ENCODE results near the gene CXCR5.
A peak's percentile ranks its signal among the peaks of the same experiment; 100 is the strongest.

CXCR5 gene

DNA sequence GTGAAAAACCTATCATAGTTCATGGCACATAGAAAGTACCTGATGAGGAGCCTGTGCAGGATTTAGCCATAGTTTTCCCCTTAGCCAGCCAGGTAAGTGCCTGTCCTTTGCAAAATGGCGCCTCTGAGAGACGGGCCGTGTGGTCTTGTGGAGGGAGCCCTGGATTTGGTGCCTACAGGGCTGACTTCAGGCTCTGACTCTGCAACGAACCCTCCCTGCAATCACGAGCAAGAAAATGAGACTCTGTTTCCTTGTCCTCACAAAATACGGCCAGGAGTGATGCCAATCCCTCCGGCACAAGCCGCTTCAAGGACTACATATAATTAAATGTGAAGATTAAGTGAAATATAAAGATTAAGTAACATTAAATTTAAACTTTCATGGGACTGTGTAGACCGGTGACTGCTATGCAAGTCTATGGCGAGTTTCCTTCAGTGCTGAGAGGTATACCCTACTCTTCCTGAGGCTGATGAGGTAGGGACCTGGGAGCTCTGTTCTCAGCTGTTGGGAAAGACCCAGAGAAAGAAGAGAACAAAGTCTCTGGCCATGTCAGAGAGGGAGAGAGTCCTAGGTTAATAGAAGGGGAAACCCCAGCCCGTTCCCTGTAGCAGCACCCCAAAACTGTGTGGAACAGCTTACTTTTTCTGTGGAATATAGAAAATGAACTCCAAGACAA is 6.1 kb upstream of the CXCR5 start:
- no peak for DNase-seq (ENCODE audit: low read depth)

- no peak for DNase-seq (ENCODE audit: low read depth)
Measured at GRCh38 chr11:118878163-118878563, 5.5 kb upstream of the CXCR5 start.

- DNase-seq (ENCODE audit: low read depth), result no peak
Measured at GRCh38 chr11:118881228-118881627, 2.5 kb upstream of the CXCR5 start.

GRCh38 chr11:118882491-118882890 is 1.2 kb upstream of the CXCR5 start:
- DNase-seq (ENCODE audit: low read depth), result no peak

GRCh38 chr11:118883004-118883367 is 706 bp upstream of the CXCR5 start:
- no peak for DNase-seq (ENCODE audit: low read depth)

- DNase-seq (ENCODE audit: low read depth), result no peak
Measured at GRCh38 chr11:118884875-118885274, 1.2 kb downstream of the CXCR5 start.

DNA sequence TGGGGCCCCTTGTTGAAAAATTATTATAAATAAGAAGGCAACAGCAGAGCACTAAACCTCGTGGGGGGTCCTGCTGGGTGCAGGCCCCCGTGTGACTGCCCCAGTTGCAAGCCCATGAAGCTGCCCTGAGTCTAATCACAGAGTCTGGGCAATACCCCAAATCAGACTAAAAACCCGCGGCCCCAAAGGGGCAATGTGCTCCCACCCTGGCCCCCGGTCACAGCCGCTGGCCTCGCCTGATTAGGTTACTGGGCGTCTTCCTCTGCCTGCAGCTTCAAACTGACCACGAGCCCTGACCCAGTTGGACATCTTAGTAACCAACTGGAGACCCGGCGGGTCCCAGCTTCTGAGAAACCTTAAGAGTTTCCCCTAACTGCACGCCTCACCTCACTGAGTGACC is 1.6 kb downstream of the CXCR5 start:
- DNase-seq (ENCODE audit: low read depth), result no peak

DNA sequence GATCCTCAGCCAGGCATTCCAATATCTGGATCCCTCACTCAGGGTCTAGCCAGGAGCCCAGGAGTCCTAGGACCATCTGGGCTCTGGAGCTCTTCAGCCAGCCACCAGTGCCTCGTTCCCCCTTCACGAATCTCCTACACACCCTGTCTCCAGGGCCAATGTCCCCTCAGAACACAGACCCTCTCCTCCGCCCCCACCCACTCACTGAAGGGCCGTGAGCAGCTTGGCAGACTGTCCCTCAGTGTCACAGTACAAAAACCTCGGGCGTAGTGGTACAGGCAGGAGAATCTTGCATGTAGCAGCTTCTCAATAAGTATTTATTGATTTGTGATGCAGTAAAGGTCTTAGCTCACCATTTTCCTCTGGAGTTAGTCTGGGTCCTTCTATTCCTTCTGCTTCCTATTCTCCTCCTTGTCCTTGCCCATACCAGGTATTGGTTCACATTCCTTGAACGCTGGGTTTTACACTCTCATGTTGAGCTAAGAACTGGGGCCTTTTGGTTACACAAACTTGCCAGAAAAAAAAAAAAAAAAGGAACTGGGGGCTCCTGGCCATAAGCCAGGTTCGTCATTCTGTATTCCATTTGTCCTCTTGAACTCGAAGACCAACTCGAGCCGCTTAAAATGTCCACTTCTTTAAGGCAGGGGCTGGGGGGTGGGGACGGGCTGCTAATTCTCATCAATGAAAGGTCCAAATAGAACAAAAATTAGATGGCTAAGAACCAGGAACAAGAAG is 2.3 kb downstream of the CXCR5 start:
- DNase-seq (ENCODE audit: low read depth), result no peak

- DNase-seq (ENCODE audit: low read depth), result no peak
Measured at GRCh38 chr11:118886681-118887111, 3.0 kb downstream of the CXCR5 start.

DNA sequence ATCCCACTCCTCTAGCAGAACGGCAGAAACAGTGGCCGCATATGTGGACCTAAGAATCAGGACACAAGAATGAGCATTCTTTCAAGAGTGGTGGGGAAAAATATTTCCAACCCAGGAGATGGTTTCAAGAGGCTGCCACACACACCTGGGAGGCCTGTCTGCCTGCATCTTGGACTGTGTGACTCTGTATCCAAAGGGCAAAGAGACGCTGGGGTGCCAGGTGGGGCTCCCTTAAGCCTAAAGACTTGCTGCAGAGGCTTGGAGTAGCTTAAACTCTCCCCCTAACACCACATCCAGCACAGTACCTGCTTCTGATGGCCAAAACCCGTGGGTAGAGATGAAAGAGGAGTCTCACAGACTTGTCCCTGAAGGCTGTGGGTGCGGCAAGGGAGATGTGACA is 3.5 kb downstream of the CXCR5 start:
- DNase-seq (ENCODE audit: low read depth), result no peak

GRCh38 chr11:118888398-118888797 is 4.7 kb downstream of the CXCR5 start:
- DNase-seq (ENCODE audit: low read depth), result no peak

DNA sequence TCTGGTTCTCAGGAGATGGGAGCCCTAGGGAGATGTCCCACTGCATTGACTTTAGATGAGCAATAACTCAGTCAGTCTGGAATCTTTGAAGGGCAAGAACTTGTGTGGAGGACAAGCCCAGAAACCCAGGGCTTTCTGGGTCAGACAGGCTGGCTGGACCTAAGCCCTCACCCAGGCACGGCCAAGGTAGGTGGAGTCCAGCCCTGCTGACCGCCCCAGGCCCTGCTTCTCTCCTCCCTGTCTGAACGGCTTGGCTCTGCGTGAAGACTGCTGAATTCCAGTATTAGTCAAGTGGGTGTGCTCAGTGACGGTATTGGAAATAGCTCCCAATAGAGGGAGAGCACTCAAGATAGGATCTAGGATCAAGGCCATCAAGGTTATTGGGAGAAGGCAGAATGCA is 6.1 kb downstream of the CXCR5 start:
- peak; percentile 70 for DNase-seq (ENCODE audit: low read depth)

DNA sequence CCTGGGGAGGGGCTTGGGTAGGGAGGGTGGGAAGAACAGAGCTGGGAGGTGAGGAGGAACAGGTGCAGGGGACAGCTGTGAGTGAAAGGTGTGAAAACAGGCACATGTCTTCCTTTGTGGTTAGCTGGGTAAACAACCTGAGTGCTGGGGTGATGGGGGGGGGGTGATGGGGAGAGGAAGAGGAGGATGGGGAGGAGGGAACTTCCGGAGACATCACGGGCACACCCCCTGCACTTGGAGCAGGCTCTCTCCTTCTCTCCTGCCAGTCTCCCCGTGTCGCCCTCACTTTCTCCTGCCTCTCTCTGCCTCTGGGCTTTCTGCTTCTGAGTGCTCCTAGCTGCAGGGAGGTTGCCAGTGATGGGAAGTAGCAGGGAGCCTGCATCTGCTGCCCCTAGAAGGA is 8.8 kb downstream of the CXCR5 start:
- no peak for DNase-seq (ENCODE audit: low read depth)

- no peak for DNase-seq (ENCODE audit: low read depth)
Measured at GRCh38 chr11:118892964-118893363, 9.3 kb downstream of the CXCR5 start.

DNA sequence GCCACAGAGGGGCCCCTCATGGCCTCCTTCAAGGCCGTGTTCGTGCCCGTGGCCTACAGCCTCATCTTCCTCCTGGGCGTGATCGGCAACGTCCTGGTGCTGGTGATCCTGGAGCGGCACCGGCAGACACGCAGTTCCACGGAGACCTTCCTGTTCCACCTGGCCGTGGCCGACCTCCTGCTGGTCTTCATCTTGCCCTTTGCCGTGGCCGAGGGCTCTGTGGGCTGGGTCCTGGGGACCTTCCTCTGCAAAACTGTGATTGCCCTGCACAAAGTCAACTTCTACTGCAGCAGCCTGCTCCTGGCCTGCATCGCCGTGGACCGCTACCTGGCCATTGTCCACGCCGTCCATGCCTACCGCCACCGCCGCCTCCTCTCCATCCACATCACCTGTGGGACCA is 10.0 kb downstream of the CXCR5 start:
- DNase-seq (ENCODE audit: low read depth), result no peak

- no peak for DNase-seq (ENCODE audit: low read depth)
Measured at GRCh38 chr11:118894192-118894591, 10.5 kb downstream of the CXCR5 start.

- no peak for DNase-seq (ENCODE audit: low read depth)
Measured at GRCh38 chr11:118895093-118896039, 11.7 kb downstream of the CXCR5 start.

DNA sequence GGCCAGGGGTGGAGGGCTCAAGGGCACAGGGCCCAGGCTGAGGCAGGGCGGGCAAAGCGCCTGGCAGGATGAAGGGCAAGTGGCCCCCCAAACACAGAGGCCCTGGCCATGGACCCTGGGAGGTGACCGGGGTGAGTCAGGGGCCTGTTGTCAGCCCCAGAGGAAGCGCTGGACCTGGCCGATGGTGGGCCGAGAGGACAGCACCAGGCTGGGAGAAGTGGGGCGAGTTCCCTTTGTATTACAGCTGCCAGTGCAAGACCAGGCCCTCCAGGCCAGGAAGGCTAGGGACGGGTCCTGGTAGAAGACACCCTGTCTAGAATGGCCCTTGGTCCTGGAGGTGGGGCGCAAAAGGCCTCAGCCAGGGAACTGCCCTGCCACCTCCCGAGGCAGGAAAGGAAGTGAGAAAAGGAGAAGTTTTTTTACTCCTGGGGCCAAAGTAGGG is 12.8 kb downstream of the CXCR5 start:
- no peak for DNase-seq (ENCODE audit: low read depth)

DNA sequence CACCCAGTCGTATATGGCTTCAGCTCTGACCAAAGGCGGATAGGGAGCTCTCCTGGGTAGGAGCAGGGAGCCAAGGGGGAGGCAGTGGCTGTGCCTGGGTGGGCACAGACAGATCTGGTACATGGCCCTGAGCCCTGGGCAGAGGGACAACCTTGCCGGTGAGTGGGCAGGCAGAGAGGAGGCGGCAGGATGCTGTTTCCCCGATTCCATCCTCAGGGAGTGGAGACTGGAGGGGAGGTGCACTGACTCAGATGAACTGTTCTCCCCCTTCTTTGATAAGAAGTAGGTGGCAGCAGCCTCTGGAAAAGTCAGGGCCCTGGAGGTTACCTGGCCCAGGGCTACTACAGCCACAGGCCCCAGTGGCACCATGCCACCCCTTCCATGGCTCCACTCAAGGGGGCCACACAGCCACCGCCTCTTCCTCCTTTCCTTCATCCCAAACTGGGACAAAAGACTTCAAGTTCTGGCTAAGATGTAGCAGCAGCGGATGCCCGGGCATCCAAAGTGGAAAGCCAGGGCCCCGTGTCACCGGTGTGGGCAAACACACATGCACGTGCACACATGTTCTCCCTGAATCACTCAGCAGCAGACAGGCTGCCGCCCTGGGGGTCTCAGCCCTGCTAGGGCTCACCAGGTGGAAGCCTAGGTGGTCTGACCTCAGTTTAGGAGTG is 13.4 kb downstream of the CXCR5 start:
- DNase-seq (ENCODE audit: low read depth), result no peak

DNA sequence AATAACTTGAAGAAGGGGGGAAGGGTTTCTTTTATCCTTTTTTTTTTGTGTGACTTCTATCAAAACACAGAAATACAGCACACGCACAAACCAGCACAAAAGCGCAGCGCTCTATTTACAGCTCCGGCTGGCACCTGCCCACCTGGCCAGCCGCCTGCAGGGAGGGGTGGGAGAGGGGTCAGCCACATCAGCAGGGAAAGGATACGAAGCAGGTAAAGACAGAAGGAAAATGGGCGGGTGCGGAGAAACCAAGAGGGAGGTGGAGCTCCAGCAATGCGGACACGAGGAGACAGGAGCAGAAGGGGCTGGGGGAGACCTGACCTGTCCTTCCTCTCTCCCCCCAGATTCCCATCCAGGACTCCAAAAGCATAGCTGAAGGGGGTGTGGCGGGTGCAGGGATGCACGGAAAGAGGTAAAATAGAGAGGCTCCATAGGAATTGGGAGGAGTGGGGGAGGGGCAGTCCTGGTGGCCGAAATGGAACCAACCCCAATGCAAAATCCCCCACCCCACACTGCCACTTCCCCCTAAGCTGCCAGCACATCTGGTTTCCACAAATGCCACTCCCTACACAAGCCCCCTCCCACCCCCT is 14.1 kb downstream of the CXCR5 start:
- no peak for DNase-seq (ENCODE audit: low read depth)

- DNase-seq (ENCODE audit: low read depth), result no peak
Measured at GRCh38 chr11:118898400-118899295, 15.0 kb downstream of the CXCR5 start.
